AG04449 (cell line): Measurements from ENCODE around the gene TPTE2.
"Not testable (repeated sequence)": the region's sequence is repeated elsewhere in the genome, so short reads cannot be mapped to it uniquely, and the experiment has no call there.

Source experiments
- CTCF ChIA-PET: fragments of 350-600 bp; formaldehyde crosslinking; extraction: SDS; loops from one replicate; lab custom pipeline; 2021; ENCODE audit warnings: antibody characterized with exemption; lab: Yijun Ruan, JAX
- POLR2A ChIA-PET: fragments of 400-600, 350-600 bp; formaldehyde crosslinking; extraction: SDS; loops from one replicate; lab custom pipeline; 2020; ENCODE audit warnings: antibody characterized with exemption, inconsistent platforms; lab: Yijun Ruan, JAX
- DNase-seq: peaks from one replicate; pipeline ENCODE4 v3.0.0-alpha.2; 2010; ENCODE audit warnings: low read depth, low spot score
- H3K4me3 ChIP-seq: 2 replicates; pipeline ENCODE4 v1.5.1; 2011; ENCODE audit warnings: low read depth, mild to moderate bottlenecking, control low read depth, low read length
- CTCF ChIP-seq: IDR thresholded peaks from one replicate; pipeline ENCODE4 v1.5.1; 2011; ENCODE audit warnings: mild to moderate bottlenecking, moderate library complexity, low read length, control low read depth, inconsistent platforms; ENCODE audit not compliant: insufficient read depth; ENCODE audit errors: missing control alignments

Gene TPTE2

GRCh38 chr13:19519049-19519448, 42.3 kb downstream of the TPTE2 start:
- CTCF ChIA-PET, result no interaction called here
- no peak overlapping the region for H3K4me3 ChIP-seq
- POLR2A ChIA-PET, result no interaction called here
- DNase-seq, result no peak
- no peak for TF ChIP-seq CTCF

GRCh38 chr13:19507623-19508022, 53.7 kb downstream of the TPTE2 start:
- H3K4me3 ChIP-seq, POLR2A ChIA-PET, CTCF ChIA-PET, DNase-seq: not testable (repeated sequence)

- H3K4me3 ChIP-seq, CTCF ChIA-PET, POLR2A ChIA-PET, DNase-seq: not testable (repeated sequence)
These were observed 101.2 kb downstream of the TPTE2 start for GRCh38 chr13:19460126-19460525.

- CTCF ChIA-PET, DNase-seq: not testable (repeated sequence)
These were observed 122.2 kb downstream of the TPTE2 start for GRCh38 chr13:19439056-19439686.

GRCh38 chr13:19437780-19438179, 123.6 kb downstream of the TPTE2 start:
- H3K4me3 ChIP-seq, POLR2A ChIA-PET, DNase-seq, CTCF ChIA-PET: not testable (repeated sequence)

More at GRCh38 chr13:19439056-19439686, 122.2 kb downstream of the TPTE2 start:
- POLR2A ChIA-PET, H3K4me3 ChIP-seq: not testable (repeated sequence)

GRCh38 chr13:19422236-19422635, 139.1 kb downstream of the TPTE2 start:
- H3K4me3 ChIP-seq, DNase-seq, CTCF ChIA-PET, POLR2A ChIA-PET: not testable (repeated sequence)

- POLR2A ChIA-PET, DNase-seq, CTCF ChIA-PET, H3K4me3 ChIP-seq: not testable (repeated sequence)
These were observed 148.8 kb downstream of the TPTE2 start for GRCh38 chr13:19412494-19412893.

GRCh38 chr13:19382746-19383511, 178.4 kb downstream of the TPTE2 start:
- DNase-seq, POLR2A ChIA-PET, CTCF ChIA-PET, H3K4me3 ChIP-seq: not testable (repeated sequence)

GRCh38 chr13:19382111-19382510, 179.2 kb downstream of the TPTE2 start:
- CTCF ChIA-PET, result no interaction called here
- no peak for TF ChIP-seq CTCF

More at GRCh38 chr13:19382111-19382510, 179.2 kb downstream of the TPTE2 start:
- POLR2A ChIA-PET, result no interaction called here
- H3K4me3 ChIP-seq, result no peak overlapping the region
- no peak for DNase-seq
